Cardiac fibroblast (primary cell): ENCODE data around the gene MGAT5B.

Experiments
- DNase-seq, 2 donors: peaks; one replicate each; pipeline versions ENCODE4 v3.0.0 to v3.0.0-alpha.2; 2010; ENCODE audit warnings: low read depth in 2 of 2
- H3K4me3 ChIP-seq, 2 donors: replicated peaks in 1 of 2; 1 replicate in 1 of 2; 2 replicates in 1 of 2; pipeline ENCODE4 v1.5.1; 2011; ENCODE audit warnings: low read depth in 2 of 2, low read length in 2 of 2, mild to moderate bottlenecking in 2 of 2, moderate library complexity in 1 of 2
- TF ChIP-seq, protein P1 (sequence below): IDR thresholded peaks from one replicate; pipeline ENCODE4 v1.5.1; 2011; ENCODE audit warnings: low read depth, mild to moderate bottlenecking, low read length, inconsistent platforms

MGAT5B gene

DNA sequence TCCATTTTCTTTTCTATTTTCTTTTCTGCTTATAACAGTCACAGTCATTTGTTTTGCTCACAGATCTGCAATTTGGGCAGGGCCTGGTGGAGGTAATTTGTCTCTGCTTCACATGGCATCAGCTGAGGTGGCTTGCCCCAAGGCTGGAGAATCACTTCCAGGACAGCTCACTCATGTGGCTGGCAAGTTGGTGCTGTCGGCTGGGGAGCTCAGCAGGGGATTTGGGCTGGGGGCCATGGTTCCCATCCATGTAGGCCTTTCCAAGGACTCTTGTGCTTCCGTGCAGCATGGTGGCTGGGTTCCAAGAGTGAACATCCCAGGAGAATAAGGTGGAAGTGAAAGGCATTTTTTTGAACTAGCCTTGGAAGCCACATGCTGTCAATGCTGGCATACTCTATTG lies 85.7 kb downstream of the MGAT5B start:
- TF ChIP-seq, protein P1, sequence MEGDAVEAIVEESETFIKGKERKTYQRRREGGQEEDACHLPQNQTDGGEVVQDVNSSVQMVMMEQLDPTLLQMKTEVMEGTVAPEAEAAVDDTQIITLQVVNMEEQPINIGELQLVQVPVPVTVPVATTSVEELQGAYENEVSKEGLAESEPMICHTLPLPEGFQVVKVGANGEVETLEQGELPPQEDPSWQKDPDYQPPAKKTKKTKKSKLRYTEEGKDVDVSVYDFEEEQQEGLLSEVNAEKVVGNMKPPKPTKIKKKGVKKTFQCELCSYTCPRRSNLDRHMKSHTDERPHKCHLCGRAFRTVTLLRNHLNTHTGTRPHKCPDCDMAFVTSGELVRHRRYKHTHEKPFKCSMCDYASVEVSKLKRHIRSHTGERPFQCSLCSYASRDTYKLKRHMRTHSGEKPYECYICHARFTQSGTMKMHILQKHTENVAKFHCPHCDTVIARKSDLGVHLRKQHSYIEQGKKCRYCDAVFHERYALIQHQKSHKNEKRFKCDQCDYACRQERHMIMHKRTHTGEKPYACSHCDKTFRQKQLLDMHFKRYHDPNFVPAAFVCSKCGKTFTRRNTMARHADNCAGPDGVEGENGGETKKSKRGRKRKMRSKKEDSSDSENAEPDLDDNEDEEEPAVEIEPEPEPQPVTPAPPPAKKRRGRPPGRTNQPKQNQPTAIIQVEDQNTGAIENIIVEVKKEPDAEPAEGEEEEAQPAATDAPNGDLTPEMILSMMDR, result no peak
- no peak for DNase-seq
- no peak overlapping the region for H3K4me3 ChIP-seq

DNA sequence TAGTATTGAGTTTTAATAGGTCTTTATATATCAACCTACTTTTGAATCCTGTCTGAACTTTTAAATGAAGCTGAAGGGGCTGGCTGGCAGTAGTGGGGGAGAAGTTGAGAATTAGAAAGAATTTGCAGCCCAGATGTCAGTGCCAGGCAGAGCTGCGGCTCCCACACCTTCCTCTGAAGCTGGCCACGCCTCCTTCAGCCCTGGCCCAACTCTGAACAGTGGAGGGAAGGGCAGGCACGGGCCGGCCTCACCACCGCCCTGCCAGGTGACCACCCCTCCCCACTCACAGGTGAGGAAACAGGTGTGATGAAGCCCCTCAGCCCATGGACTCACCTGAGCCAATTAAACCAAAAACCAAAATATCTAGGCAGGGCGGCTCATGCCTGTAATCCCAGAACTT lies 87.0 kb downstream of the MGAT5B start:
- H3K4me3 ChIP-seq, result no peak overlapping the region
- TF ChIP-seq, protein P1, result no peak
- no peak for DNase-seq

DNA sequence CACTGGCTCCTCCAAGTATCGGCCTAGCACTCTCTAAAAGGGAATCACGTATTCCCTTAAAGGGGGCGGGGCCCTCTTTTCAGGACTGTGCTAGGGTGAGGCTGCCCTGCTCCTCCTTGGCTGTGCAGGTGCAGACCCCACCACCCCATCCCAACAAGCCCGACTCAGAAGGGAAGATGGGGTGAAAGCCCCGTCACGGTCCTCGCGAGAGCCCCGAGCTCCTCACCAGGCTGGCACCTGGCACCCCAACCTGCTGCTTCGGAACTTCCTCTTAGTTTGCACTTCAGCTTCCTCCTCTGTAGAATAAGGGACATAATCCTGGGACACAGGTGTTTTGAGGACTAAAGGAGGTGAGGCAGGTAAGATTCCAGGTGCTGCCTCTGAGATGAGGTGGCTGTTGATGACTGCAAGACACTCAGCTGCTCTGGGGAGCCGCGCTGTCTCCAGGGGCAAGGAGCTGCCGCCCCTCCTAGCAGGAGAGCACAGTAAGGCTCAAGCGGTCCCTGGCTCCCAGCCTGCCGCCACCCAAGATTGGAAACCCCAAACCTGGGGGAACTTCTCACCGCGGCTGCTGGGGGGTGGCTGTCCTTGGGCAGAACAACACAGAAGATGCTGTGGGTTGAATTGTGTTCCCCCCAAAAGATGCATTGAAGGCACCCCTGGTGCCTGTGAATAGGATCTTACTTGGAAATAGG lies 88.8 kb downstream of the MGAT5B start:
- TF ChIP-seq, protein P1, result no peak
- no peak for DNase-seq
- H3K4me3 ChIP-seq, result no peak overlapping the region

DNA sequence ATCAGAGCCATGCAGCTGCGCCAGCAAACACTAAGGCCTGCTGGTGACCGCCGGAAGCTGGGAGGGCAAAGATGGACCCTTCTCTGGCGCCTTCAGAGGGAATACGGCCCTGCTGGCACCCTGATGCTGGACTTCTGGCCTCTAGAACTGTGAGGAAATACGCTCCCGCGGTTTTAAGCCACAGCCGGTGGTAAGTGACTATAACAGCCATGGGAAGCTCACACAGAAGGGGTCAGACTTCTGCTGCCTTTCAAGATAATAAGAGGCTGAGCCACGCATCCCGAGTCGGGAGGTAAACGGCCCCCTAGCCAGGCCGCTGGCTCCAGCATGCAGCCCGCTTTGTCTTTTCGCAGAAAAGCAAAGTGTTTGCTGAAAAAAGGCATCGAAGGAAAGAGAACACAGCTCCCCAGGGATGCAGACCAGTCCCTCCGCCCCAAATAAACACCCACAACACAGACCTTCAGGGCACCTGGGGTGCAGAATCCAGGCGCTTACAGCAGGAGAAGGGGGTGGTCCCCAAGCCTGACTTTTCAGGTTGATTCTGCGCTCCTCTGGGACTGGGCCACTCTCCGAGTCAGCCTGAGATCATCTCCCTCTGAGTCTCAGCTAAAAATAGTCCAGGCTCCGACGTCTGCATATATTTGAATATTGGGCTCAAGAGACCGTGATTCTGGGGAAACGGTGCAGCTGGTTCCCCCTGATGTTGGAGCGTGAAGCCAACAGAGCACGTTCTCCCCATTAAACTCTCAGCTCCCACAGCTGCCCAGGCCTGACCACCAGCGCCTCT lies 89.7 kb downstream of the MGAT5B start:
- TF ChIP-seq, protein P1, result no peak
- peak in 1 of 2 donors; percentile 36 for DNase-seq

DNA sequence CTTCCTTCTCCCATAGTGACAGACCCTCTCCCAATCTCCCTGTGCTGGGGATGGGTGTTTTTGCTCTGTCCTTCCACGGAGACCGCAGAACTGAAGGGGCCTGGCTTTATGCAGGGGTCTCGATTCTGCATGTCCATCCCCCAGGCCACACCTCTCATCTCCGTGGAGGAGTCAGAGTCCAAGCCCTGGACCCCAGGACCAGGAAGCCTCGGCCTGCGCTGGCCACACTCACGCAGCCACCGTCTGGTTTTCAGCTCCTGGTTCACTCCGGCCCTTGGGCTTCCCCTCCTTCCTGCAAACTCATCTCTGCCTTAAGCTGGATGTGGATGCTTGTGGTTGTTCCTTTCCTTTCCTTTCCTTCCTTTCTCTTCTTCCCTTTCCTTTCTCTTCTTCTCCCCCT lies 90.8 kb downstream of the MGAT5B start:
- TF ChIP-seq, protein P1, result no peak
- DNase-seq, result no peak
- no peak overlapping the region for H3K4me3 ChIP-seq

More for the DNA sequence above, 89.7 kb downstream of the MGAT5B start:
- no peak overlapping the region for H3K4me3 ChIP-seq

DNA sequence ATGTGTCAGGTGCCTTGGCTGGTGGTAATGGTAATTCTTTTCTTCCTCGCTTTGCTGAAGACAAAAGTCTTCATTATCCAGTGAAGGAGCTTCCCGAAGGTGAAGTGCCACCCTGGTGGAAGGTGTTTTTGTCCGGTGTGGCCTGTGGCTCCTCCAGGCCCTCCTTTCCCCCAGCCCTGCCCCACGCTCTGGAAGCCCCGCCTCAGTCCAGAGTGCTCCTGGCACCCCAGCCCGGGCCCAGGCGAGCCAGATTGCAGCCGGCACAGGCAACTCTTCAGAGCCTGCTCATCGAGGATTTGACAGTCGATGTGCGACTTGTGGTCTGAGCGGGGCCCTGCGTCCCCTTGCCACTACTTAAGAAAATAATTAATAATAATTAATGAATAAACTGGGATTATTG lies 93.7 kb downstream of the MGAT5B start:
- DNase-seq, result no peak
- TF ChIP-seq, protein P1, result no peak
- no peak overlapping the region for H3K4me3 ChIP-seq
